Measurements from ENCODE around the gene PDZD8. TPM values are rescaled to one million over a fixed set of nuclear protein-coding genes. Genes with fewer than 3 reads are reported as not detected.

Gene PDZD8
- polyA plus RNA-seq, 3 donors = 39.0 to 45.8 (median 39.7) TPM

- DNase-seq (ENCODE audit: low read depth in 3 of 3, low spot score in 2 of 3) = no peak
These were observed 16.4 kb upstream of the PDZD8 start for GRCh38 chr10:117391436-117392205.

GRCh38 chr10:117390420-117390819, 15.2 kb upstream of the PDZD8 start:
- no peak for DNase-seq (ENCODE audit: low read depth in 3 of 3, low spot score in 2 of 3)

GRCh38 chr10:117386805-117387204, 11.6 kb upstream of the PDZD8 start:
- DNase-seq (ENCODE audit: low read depth in 3 of 3, low spot score in 2 of 3) = no peak

- DNase-seq (ENCODE audit: low read depth in 3 of 3, low spot score in 2 of 3) = no peak
These were observed 7.6 kb upstream of the PDZD8 start for GRCh38 chr10:117382861-117383260.

- no peak for DNase-seq (ENCODE audit: low read depth in 3 of 3, low spot score in 2 of 3)
These were observed 507 bp downstream of the PDZD8 start for GRCh38 chr10:117374506-117375359.

- DNase-seq (ENCODE audit: low read depth in 3 of 3, low spot score in 2 of 3) = no peak
These were observed 1.3 kb downstream of the PDZD8 start for GRCh38 chr10:117373823-117374505.

- no peak for DNase-seq (ENCODE audit: low read depth in 3 of 3, low spot score in 2 of 3)
These were observed 5.0 kb downstream of the PDZD8 start for GRCh38 chr10:117370205-117370604.

GRCh38 chr10:117367718-117368117, 7.5 kb downstream of the PDZD8 start:
- DNase-seq (ENCODE audit: low read depth in 3 of 3, low spot score in 2 of 3) = no peak

GRCh38 chr10:117366741-117367140, 8.5 kb downstream of the PDZD8 start:
- no peak for DNase-seq (ENCODE audit: low read depth in 3 of 3, low spot score in 2 of 3)

GRCh38 chr10:117365612-117366011, 9.6 kb downstream of the PDZD8 start:
- DNase-seq (ENCODE audit: low read depth in 3 of 3, low spot score in 2 of 3) = no peak

GRCh38 chr10:117364110-117364960, 10.9 kb downstream of the PDZD8 start:
- DNase-seq (ENCODE audit: low read depth in 3 of 3, low spot score in 2 of 3) = no peak

GRCh38 chr10:117363028-117363427, 12.2 kb downstream of the PDZD8 start:
- DNase-seq (ENCODE audit: low read depth in 3 of 3, low spot score in 2 of 3) = no peak

- DNase-seq (ENCODE audit: low read depth in 3 of 3, low spot score in 2 of 3) = no peak
These were observed 12.9 kb downstream of the PDZD8 start for GRCh38 chr10:117362313-117362712.

GRCh38 chr10:117360994-117361667, 14.1 kb downstream of the PDZD8 start:
- no peak for DNase-seq (ENCODE audit: low read depth in 3 of 3, low spot score in 2 of 3)

- no peak for DNase-seq (ENCODE audit: low read depth in 3 of 3, low spot score in 2 of 3)
These were observed 15.2 kb downstream of the PDZD8 start for GRCh38 chr10:117360016-117360415.

GRCh38 chr10:117355072-117355471, 20.2 kb downstream of the PDZD8 start:
- no peak for DNase-seq (ENCODE audit: low read depth in 3 of 3, low spot score in 2 of 3)

- no peak for DNase-seq (ENCODE audit: low read depth in 3 of 3, low spot score in 2 of 3)
These were observed 21.6 kb downstream of the PDZD8 start for GRCh38 chr10:117353684-117354083.

- no peak for DNase-seq (ENCODE audit: low read depth in 3 of 3, low spot score in 2 of 3)
These were observed 22.5 kb downstream of the PDZD8 start for GRCh38 chr10:117352724-117353123.

GRCh38 chr10:117351996-117352395, 23.2 kb downstream of the PDZD8 start:
- no peak for DNase-seq (ENCODE audit: low read depth in 3 of 3, low spot score in 2 of 3)

- DNase-seq (ENCODE audit: low read depth in 3 of 3, low spot score in 2 of 3) = no peak
These were observed 23.7 kb downstream of the PDZD8 start for GRCh38 chr10:117351558-117351957.

Measured in right renal cortex interstitium (tissue), 3 donors.